A549 treated with CORT108297 at 1 μM for 4 hours (cell line): Measurements from ENCODE around the gene HLA-DQB1. TPM values are rescaled to one million over a fixed set of nuclear protein-coding genes. Genes with fewer than 3 reads are reported as not detected.

Experiments used
- total RNA-seq: library from RNA; stranded (reverse); fragments of 200-300 nt; extraction: Qiagen RNA extraction; gene quantifications from 5 replicates; pipeline ENCODE4 v1.2.3, GENCODE V29; 2022

Gene HLA-DQB1
- not detected in 5 replicates for total RNA-seq

DNA sequence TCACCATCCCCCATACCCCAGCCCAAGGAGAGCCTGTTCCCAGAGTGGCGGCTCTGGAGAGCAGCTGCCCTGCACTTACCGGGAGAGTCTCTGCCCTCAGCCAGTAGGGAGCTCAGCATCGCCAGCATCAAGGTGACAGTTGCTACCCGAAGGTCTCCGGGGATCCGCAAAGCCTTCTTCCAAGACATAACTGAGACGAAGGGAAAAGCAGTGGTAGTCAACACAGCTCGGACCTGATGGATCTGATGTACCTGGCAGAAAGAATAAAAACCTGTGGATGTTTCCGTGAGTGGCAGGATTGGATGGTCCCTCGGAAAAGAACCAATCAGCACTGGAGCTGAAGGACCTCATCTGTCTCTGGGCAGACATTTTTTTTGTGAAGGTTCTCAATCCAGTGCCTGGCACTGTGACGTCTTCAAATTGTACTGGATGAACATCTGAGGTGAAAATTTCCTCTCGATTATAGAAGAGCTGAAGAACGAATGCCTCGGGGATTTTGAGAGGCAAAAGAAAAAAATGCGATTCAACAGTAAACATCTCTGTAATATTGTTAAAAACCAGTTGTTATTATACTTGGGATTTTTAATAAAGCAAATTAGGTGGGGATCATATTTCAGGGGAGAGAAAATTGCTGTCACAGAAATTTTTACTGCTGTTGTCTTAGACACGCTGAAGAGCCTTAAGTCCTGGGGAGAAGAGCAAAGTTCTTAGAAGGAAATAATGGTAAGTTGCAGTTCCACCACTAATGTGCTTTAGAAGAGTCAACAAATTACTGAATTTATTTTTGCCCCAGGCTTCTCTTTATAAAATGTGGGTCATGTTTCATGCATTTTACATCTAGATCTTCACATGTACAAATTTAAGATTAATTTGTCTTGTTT, at the start of gene HLA-DQB1:
TSS of gene HLA-DQB1 (minus strand) at position 238 of the 881 bp plus-strand sequence. CDS start at position 188, 50 bp downstream.

DNA sequence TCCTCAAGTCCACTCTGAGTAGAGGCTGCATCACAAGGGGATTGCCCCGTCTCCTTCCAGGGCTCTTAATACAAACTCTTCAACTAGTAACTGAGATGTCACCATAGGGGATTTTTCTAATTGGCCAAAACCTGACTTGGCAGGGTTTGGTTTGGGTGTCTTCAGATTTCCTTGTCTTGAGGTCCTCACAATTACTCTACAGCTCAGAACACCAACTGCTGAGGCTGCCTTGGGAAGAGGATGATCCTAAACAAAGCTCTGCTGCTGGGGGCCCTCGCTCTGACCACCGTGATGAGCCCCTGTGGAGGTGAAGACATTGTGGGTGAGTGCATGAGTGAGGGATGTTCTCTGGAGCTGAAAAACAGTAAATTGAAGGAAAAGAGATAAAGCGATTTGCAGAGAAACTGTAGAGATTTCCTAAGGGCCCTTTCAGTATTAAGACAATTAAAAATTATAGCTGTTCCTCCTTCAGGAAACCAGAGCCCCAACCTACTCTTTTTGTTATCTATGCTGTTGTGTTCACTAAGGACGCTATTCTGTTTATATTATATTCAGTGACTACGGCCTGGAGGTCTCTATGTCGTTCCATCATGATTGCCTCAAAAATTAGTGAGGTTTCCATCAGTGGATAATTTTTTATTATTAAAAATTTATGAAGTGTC, 29.1 kb downstream of the HLA-DQB1 start, which contains the start of gene HLA-DQA1:
TSS of gene HLA-DQA1 (plus strand) at position 188 of the 662 bp plus-strand sequence. CDS start at position 241, 53 bp downstream.

Other genes starting within 250 kb of the HLA-DQB1 start
- gene HLA-DRA, start 226.8 kb downstream of the HLA-DQB1 start, total RNA-seq, result not detected in 5 replicates
- not detected in 5 replicates for gene HLA-DRB5, start 136.4 kb downstream of the HLA-DQB1 start, total RNA-seq
- not detected in 5 replicates for gene HLA-DRB1, start 76.8 kb downstream of the HLA-DQB1 start, total RNA-seq
- gene HLA-DQA1, start 29.3 kb downstream of the HLA-DQB1 start, total RNA-seq, result not detected in 5 replicates
- gene HLA-DQA2, start 74.7 kb upstream of the HLA-DQB1 start, total RNA-seq, result not detected in 5 replicates
- gene HLA-DQB2, start 96.9 kb upstream of the HLA-DQB1 start, total RNA-seq, result not detected in 5 replicates
- gene HLA-DOB, start 150.3 kb upstream of the HLA-DQB1 start, total RNA-seq, result 0.12 to 0.35 TPM (median 0.18 TPM) in 5 replicates
- gene TAP2, start 172.1 kb upstream of the HLA-DQB1 start, total RNA-seq, result 10.6 to 24.0 TPM (median 19.8 TPM) in 5 replicates
- 20.3 to 22.9 TPM (median 21.4 TPM) in 5 replicates for gene PSMB8, start 177.4 kb upstream of the HLA-DQB1 start, total RNA-seq
- gene TAP1, start 187.0 kb upstream of the HLA-DQB1 start, total RNA-seq, result 33.2 to 38.3 TPM (median 34.9 TPM) in 5 replicates
- 15.7 to 25.5 TPM (median 18.9 TPM) in 5 replicates for gene PSMB9, start 187.5 kb upstream of the HLA-DQB1 start, total RNA-seq